IMR-90 (cell line): ENCODE measurements around the gene ZNF180. TPM values are rescaled to one million over a fixed set of nuclear protein-coding genes. Genes with fewer than 3 reads are reported as not detected.
A peak's percentile ranks its signal among the peaks of the same experiment; 100 is the strongest.

Experiments
- ATAC-seq: fragments of 200-7000 bp; cut with Tn5 transposase; 2 replicates; pipeline ENCODE4 v1.9.1; 2020; ENCODE audit warnings: low read depth, mild to moderate bottlenecking, moderate library complexity
- BruUV-seq: library from RNA; stranded (reverse); fragments of 400-500 nt; replicated peaks from 2 replicates; lab custom pipeline; 2021; lab: Mats Ljungman, UMichigan
- CTCF ChIA-PET: fragments of 300-600 bp; formaldehyde crosslinking; extraction: SDS; loops from one replicate; lab custom pipeline; 2021; ENCODE audit warnings: antibody characterized with exemption; lab: Yijun Ruan, JAX
- POLR2A ChIA-PET: fragments of 300-600 bp; sonication (Branson Sonifier 250); formaldehyde crosslinking; loops from one replicate; lab custom pipeline; 2022; ENCODE audit warnings: antibody characterized with exemption; ENCODE audit not compliant: unreplicated experiment; lab: Charles Lee
- DNase-seq: peaks from one replicate; pipeline ENCODE4 v3.0.0; 2013
- H2AFZ ChIP-seq: replicated peaks from 2 replicates; pipeline ENCODE3; 2013; ENCODE audit warnings: low read length, mild to moderate bottlenecking; ENCODE audit not compliant: poor library complexity
- H2AK5ac ChIP-seq: 2 replicates; pipeline ENCODE4 v1.6.1; 2013; ENCODE audit warnings: low read depth, low read length, inconsistent platforms
- H2AK9ac ChIP-seq: replicated peaks from 2 replicates; pipeline ENCODE3; 2013; ENCODE audit warnings: mild to moderate bottlenecking, low read depth, low read length, moderate library complexity; ENCODE audit not compliant: poor library complexity
- H2BK120ac ChIP-seq: 2 replicates; pipeline ENCODE4 v1.6.1; 2013; ENCODE audit warnings: low read depth, low read length, inconsistent platforms
- H2BK15ac ChIP-seq: 3 replicates; pipeline ENCODE4 v1.6.1; 2013; ENCODE audit warnings: low read depth, low read length, inconsistent platforms
- H2BK20ac ChIP-seq: 2 replicates; pipeline ENCODE4 v1.6.1; 2013; ENCODE audit warnings: low read depth, mild to moderate bottlenecking, inconsistent platforms, low read length, moderate library complexity
- H2BK5ac ChIP-seq: 2 replicates; pipeline ENCODE4 v1.6.1; 2013; ENCODE audit warnings: mild to moderate bottlenecking, low read depth, low read length, inconsistent platforms; ENCODE audit not compliant: poor library complexity, severe bottlenecking
- H3K14ac ChIP-seq: replicated peaks from 2 replicates; pipeline ENCODE4 v1.6.1; 2013; ENCODE audit warnings: low read depth, low read length, inconsistent platforms
- H3K18ac ChIP-seq: 2 replicates; pipeline ENCODE4 v1.6.1; 2013; ENCODE audit warnings: low read depth, low read length, control low read depth
- H3K23ac ChIP-seq: 2 replicates; pipeline ENCODE4 v1.6.1; 2013; ENCODE audit warnings: low read depth, low read length, inconsistent platforms
- H3K27ac ChIP-seq: 2 replicates; pipeline ENCODE4 v1.5.1; 2013; ENCODE audit warnings: mild to moderate bottlenecking, control low read depth, low read length; ENCODE audit not compliant: insufficient read depth
- H3K27me3 ChIP-seq: 2 replicates; pipeline ENCODE4 v1.6.1; 2013; ENCODE audit warnings: low read length; ENCODE audit not compliant: control insufficient read depth, insufficient read depth
- H3K36me3 ChIP-seq: 2 replicates; pipeline ENCODE4 v1.6.1; 2013; ENCODE audit warnings: low read length, mixed read lengths; ENCODE audit not compliant: control insufficient read depth, insufficient read depth
- H3K4ac ChIP-seq: 2 replicates; pipeline ENCODE4 v1.6.1; 2013; ENCODE audit warnings: low read depth, low read length, inconsistent platforms
- H3K4me1 ChIP-seq: 2 replicates; pipeline ENCODE4 v1.6.1; 2013; ENCODE audit warnings: low read length, mixed read lengths; ENCODE audit not compliant: control insufficient read depth, insufficient read depth
- H3K4me2 ChIP-seq: 2 replicates; pipeline ENCODE4 v1.6.1; 2013; ENCODE audit warnings: low read depth, mild to moderate bottlenecking, control low read depth, low read length, moderate library complexity
- H3K4me3 ChIP-seq: 2 replicates; pipeline ENCODE4 v1.5.1; 2013; ENCODE audit warnings: low read depth, mild to moderate bottlenecking, control low read depth, low read length, moderate library complexity; ENCODE audit not compliant: insufficient read depth
- H3K56ac ChIP-seq: 2 replicates; pipeline ENCODE4 v1.6.1; 2013; ENCODE audit warnings: low read length, inconsistent platforms; ENCODE audit not compliant: insufficient read depth; ENCODE audit errors: extremely low read depth
- H3K79me1 ChIP-seq, 2 experiments: 2 replicates each; pipeline ENCODE4 v1.6.1; 2013; ENCODE audit warnings: low read length in 2 of 2, inconsistent platforms in 1 of 2, low read depth in 1 of 2
- H3K9ac ChIP-seq: 2 replicates; pipeline ENCODE4 v1.6.1; 2013; ENCODE audit warnings: low read depth, low read length, control low read depth
- H3K9me1 ChIP-seq: 2 replicates; pipeline ENCODE4 v1.6.1; 2013; ENCODE audit warnings: low read length, inconsistent platforms; ENCODE audit not compliant: insufficient read depth
- H3K9me3 ChIP-seq: 2 replicates; pipeline ENCODE4 v1.6.1; 2013; ENCODE audit warnings: low read length; ENCODE audit not compliant: control insufficient read depth, insufficient read depth
- H4K20me1 ChIP-seq: 2 replicates; pipeline ENCODE4 v1.6.1; 2013; ENCODE audit warnings: low read length, inconsistent platforms; ENCODE audit not compliant: insufficient read depth
- H4K5ac ChIP-seq: 2 replicates; pipeline ENCODE4 v1.6.1; 2013; ENCODE audit warnings: mild to moderate bottlenecking, low read depth, low read length, control low read depth
- H4K8ac ChIP-seq, 2 experiments: 2 replicates each; pipeline ENCODE4 v1.6.1; 2013; ENCODE audit warnings: low read depth in 2 of 2, low read length in 2 of 2, control low read depth in 1 of 2, inconsistent platforms in 1 of 2
- H4K91ac ChIP-seq: 2 replicates; pipeline ENCODE4 v1.6.1; 2013; ENCODE audit warnings: low read depth, low read length, inconsistent platforms; ENCODE audit not compliant: insufficient read depth
- BHLHE40 ChIP-seq: fragments of 150-350 bp; IDR thresholded peaks from 2 replicates; pipeline ENCODE4 v1.6.1; 2016; ENCODE audit warnings: mild to moderate bottlenecking, low read depth, low read length
- CEBPB ChIP-seq: IDR thresholded peaks from 2 replicates; pipeline ENCODE4 v1.6.1; 2012; ENCODE audit warnings: low read depth, low read length, improper control_type of control experiment
- CHD1 ChIP-seq: IDR thresholded peaks from 2 replicates; pipeline ENCODE4 v1.6.1; 2012; ENCODE audit warnings: low read depth, low read length, improper control_type of control experiment
- CTCF ChIP-seq: conservative IDR thresholded peaks from 2 replicates; pipeline ENCODE4 v1.5.1; 2012; ENCODE audit warnings: mild to moderate bottlenecking, low read depth, low read length, improper control_type of control experiment
- FOS ChIP-seq: fragments of 150-350 bp; IDR thresholded peaks from 2 replicates; pipeline ENCODE4 v1.6.1; 2016; ENCODE audit warnings: low read depth, low read length
- MAFK ChIP-seq: IDR thresholded peaks from 2 replicates; pipeline ENCODE4 v1.6.1; 2012; ENCODE audit warnings: low read depth, low read length, improper control_type of control experiment
- MAZ ChIP-seq: IDR thresholded peaks from 2 replicates; pipeline ENCODE4 v1.6.1; 2012; ENCODE audit warnings: low read depth, mild to moderate bottlenecking, low read length, improper control_type of control experiment, moderate library complexity, borderline replicate concordance
- MXI1 ChIP-seq: IDR thresholded peaks from 2 replicates; pipeline ENCODE4 v1.6.1; 2012; ENCODE audit warnings: low read depth, mild to moderate bottlenecking, low read length, moderate library complexity, borderline replicate concordance
- NFE2L2 ChIP-seq: fragments of 150-350 bp; IDR thresholded peaks from 2 replicates; pipeline ENCODE4 v1.6.1; 2016; ENCODE audit warnings: low read depth, mild to moderate bottlenecking, low read length
- POLR2A ChIP-seq: IDR thresholded peaks from 2 replicates; pipeline ENCODE4 v1.6.1; 2012; ENCODE audit warnings: mild to moderate bottlenecking, low read depth, low read length
- RAD21 ChIP-seq: IDR thresholded peaks from 2 replicates; pipeline ENCODE4 v1.6.1; 2012; ENCODE audit warnings: low read length, improper control_type of control experiment
- RCOR1 ChIP-seq: IDR thresholded peaks from 2 replicates; pipeline ENCODE4 v1.6.1; 2012; ENCODE audit warnings: mild to moderate bottlenecking, low read length, improper control_type of control experiment; ENCODE audit not compliant: insufficient replicate concordance
- RFX5 ChIP-seq: IDR thresholded peaks from 2 replicates; pipeline ENCODE4 v1.8.0; 2012; ENCODE audit warnings: low read depth, mild to moderate bottlenecking, low read length, moderate library complexity
- SMC3 ChIP-seq: fragments of 150-350 bp; IDR thresholded peaks from 2 replicates; pipeline ENCODE4 v1.6.1; 2016; ENCODE audit warnings: low read depth, mild to moderate bottlenecking, antibody characterized with exemption, low read length, moderate library complexity
- USF2 ChIP-seq: fragments of 150-350 bp; IDR thresholded peaks from 2 replicates; pipeline ENCODE4 v1.6.1; 2017; ENCODE audit warnings: mild to moderate bottlenecking, antibody characterized with exemption, low read length, low read depth
- WGBS, 2 experiments: methylation state at CpG; one replicate each; pipeline versions ENCODE4 v1.1.5 to v1.1.7; 2013; ENCODE audit warnings: missing lambda C conversion rate in 2 of 2; ENCODE audit not compliant: insufficient read length in 1 of 2; ENCODE audit errors: extremely low coverage in 2 of 2; 5-methylcytosine and 5-hydroxymethylcytosine counted together
- dilution Hi-C: fragments of 300-500 bp; cut with HindIII; formaldehyde crosslinking; loops from one replicate; pipeline ENCODE4 v1.14.3; 2018; ENCODE audit warnings: low sequenced_read_pairs; ENCODE audit not compliant: unreplicated experiment
- in situ Hi-C: fragments of 300-500 bp; cut with MboI; formaldehyde crosslinking; loops from 3 replicates; pipeline ENCODE4 v1.14.3; 2019; ENCODE audit warnings: low sequenced_read_pairs, inconsistent platforms, mixed read lengths
- intact Hi-C: fragments of 100-400 bp; cut with micrococcal nuclease; formaldehyde crosslinking; loops from 2 replicates; pipeline ENCODE4 v1.10.0; 2022
- polyA plus RNA-seq, 3 experiments: library from polyadenylated mRNA; depleted of rRNA; stranded (reverse); fragments of >200 nt; gene quantifications; 2 replicates each; pipeline ENCODE4 v1.2.3, GENCODE V29; 2012; ENCODE audit warnings: low replicate concordance in 1 of 3
- total RNA-seq: library from RNA; depleted of rRNA; stranded (reverse); fragments of >200 nt; gene quantifications from 2 replicates; pipeline ENCODE4 v1.2.3, GENCODE V29; 2012
- TF ChIP-seq, protein P1 (sequence below): fragments of 150-350 bp; IDR thresholded peaks from 2 replicates; pipeline ENCODE4 v1.6.1; 2016; ENCODE audit warnings: low read depth, mild to moderate bottlenecking, low read length, moderate library complexity, borderline replicate concordance

Gene ZNF180
- total and polyA plus RNA-seq, 2 of the 4 experiments (the other 2 are of a cell fraction): 2.8 to 26.3 TPM

DNA sequence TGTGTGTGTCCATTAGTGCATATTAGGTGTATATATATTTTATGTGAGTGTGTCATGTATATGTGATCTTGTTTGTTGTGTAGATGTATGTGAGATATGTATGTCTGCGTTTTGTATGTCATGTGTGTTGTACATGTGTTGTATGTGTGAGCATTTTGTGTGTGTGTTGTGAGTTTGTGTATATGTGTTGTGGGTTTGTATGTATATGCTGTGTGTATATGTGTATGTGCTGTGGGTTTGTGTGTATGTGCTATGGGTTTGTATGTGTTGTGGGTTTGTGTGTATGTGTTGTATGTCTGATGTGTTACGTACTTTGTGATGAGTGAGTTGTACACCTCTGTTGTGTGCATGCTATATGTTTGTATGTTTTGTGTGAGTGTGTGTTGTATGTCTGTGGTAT, 21.0 kb upstream of the ZNF180 start:
- Histone ChIP-seq H2AK5ac (no peak overlapping the region), H3K4ac (no peak overlapping the region), H3K79me1 (no peaks in the 10 kb centered on the region), H2BK15ac (no peak overlapping the region), H3K27me3 (peaks cover 10% of the 10 kb centered on the region), H3K56ac (no peak overlapping the region), H4K91ac (no peak overlapping the region), H4K5ac (no peak overlapping the region), H3K36me3 (no peaks in the 10 kb centered on the region), H2BK120ac (no peak overlapping the region), H4K20me1 (no peaks in the 10 kb centered on the region), H3K9me3 (no peaks in the 10 kb centered on the region; the same call in 1 of the 2 replicates), H3K9me1 (no peaks in the 10 kb centered on the region), H2BK5ac (peak overlapping the region; percentile 29), H3K14ac (no peak overlapping the region), H3K27ac (no peak overlapping the region), H3K23ac (no peak overlapping the region), H2AFZ (no peak overlapping the region), H3K4me2 (no peak overlapping the region), H3K4me1 (no peaks in the 10 kb centered on the region), H2AK9ac (no peak overlapping the region), H3K18ac (no peak overlapping the region), H4K8ac (no peak overlapping the region), H3K4me3 (no peak overlapping the region), H2BK20ac (no peak overlapping the region), H3K9ac (no peak overlapping the region)
- dilution Hi-C loops: no loop called here
- BruUV-seq: no TSS peak
- DNase-seq (no peak), ATAC-seq (no peak)
- ChIA-PET POLR2A (no interaction called here), CTCF (no interaction called here)
- WGBS, 2 experiments: 50% methylated on average over 2 of the region's 2 CpGs; no CpG with 5 or more reads in 1 of the 2 experiments
- no peak for TF ChIP-seq CEBPB
- no peak for TF ChIP-seq MXI1
- no peak for TF ChIP-seq RAD21
- no peak for TF ChIP-seq SMC3
- no peak for TF ChIP-seq NFE2L2
- no peak for TF ChIP-seq CTCF
- TF ChIP-seq, protein P1, sequence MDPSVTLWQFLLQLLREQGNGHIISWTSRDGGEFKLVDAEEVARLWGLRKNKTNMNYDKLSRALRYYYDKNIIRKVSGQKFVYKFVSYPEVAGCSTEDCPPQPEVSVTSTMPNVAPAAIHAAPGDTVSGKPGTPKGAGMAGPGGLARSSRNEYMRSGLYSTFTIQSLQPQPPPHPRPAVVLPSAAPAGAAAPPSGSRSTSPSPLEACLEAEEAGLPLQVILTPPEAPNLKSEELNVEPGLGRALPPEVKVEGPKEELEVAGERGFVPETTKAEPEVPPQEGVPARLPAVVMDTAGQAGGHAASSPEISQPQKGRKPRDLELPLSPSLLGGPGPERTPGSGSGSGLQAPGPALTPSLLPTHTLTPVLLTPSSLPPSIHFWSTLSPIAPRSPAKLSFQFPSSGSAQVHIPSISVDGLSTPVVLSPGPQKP: no peak
- TF ChIP-seq MAZ: no peak
- TF ChIP-seq CHD1: no peak
- no peak for TF ChIP-seq FOS
- TF ChIP-seq BHLHE40: no peak
- TF ChIP-seq RCOR1: no peak
- TF ChIP-seq USF2: no peak
- no peak for TF ChIP-seq POLR2A
- TF ChIP-seq RFX5: no peak
- TF ChIP-seq MAFK: no peak
- intact Hi-C loops: no loop called here
- in situ Hi-C loops: no loop called here
